ENCODE data around the gene FANCI.

DNA sequence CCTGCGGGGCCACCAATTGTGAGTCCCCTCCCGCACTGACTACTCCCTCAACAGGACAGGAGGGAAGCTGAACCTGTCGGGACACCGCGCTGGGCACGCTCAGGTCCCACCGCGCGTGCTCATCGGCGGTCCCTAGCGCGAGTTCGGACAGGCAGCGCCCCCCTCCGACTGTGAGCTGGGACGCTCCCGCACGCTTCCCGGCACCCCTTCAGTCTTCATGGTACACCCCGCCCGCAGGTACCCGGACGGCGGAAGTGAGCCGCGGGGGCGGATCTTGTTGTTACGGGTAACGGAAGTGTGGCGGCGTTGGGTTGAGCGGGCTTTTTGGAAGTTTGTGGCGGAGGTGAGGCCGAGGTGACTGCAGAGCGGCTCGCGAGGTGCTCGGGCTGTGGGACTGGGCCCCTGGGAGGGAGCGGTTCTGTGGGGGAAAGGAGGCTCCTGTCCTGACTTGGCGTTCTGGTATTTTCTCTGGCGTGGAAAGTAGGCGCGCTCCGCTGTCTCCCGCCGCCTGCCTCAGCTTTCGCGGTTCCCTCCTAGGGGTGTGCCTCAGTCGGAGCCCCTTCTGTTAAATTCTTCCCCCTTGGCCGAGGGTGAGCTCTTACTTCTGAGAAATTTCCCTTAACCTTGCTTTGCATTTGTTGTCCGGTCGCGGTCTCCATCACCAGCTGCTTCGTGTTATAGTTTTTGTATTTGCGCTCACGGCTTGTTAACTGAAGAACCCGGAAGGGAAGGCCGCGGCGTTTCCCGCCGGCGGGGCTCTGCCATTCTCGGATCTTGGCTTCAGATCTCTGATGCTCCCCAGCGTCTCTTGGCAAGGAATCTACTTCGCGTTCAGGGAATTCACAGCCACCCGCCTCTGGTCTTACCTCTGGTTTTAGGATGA, at the start of gene FANCI:
- TF ChIP-seq, protein P1, sequence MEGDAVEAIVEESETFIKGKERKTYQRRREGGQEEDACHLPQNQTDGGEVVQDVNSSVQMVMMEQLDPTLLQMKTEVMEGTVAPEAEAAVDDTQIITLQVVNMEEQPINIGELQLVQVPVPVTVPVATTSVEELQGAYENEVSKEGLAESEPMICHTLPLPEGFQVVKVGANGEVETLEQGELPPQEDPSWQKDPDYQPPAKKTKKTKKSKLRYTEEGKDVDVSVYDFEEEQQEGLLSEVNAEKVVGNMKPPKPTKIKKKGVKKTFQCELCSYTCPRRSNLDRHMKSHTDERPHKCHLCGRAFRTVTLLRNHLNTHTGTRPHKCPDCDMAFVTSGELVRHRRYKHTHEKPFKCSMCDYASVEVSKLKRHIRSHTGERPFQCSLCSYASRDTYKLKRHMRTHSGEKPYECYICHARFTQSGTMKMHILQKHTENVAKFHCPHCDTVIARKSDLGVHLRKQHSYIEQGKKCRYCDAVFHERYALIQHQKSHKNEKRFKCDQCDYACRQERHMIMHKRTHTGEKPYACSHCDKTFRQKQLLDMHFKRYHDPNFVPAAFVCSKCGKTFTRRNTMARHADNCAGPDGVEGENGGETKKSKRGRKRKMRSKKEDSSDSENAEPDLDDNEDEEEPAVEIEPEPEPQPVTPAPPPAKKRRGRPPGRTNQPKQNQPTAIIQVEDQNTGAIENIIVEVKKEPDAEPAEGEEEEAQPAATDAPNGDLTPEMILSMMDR (IDR thresholded peaks at IDR 0.05; ENCODE audit: low read depth, low read length): peak; percentile 75
- TF ChIP-seq EZH2phosphoT487 (IDR thresholded peaks at IDR 0.05; ENCODE audit: low read depth): no peak

Measured in OCI-LY3 (cell line).